T-cell (primary cell): ENCODE results near the gene AXL. TPM values are rescaled to one million over a fixed set of nuclear protein-coding genes. Genes with fewer than 3 reads are reported as not detected.
"Not testable (repeated sequence)": the region's sequence is repeated elsewhere in the genome, so short reads cannot be mapped to it uniquely, and the experiment has no call there.

Experiments used
- ATAC-seq, 4 experiments: fragments of 200-7000 bp in 3 of 4; fragments of 150-1000 bp in 1 of 4; cut with Tn5 transposase; replicated peaks in 1 of 4; 1 replicate in 3 of 4; 2 replicates in 1 of 4; pipeline ENCODE4 v1.10.0; 2021; ENCODE audit warnings: moderate library complexity in 3 of 4, mild to moderate bottlenecking in 2 of 4, moderate number of reproducible peaks in 1 of 4
- CTCF ChIA-PET, 2 donors: fragments of 300-600 bp; sonication (Branson Sonifier 250); formaldehyde crosslinking; loops; one replicate each; lab custom pipeline; 2022; ENCODE audit warnings: antibody characterized with exemption in 2 of 2; lab: Charles Lee
- POLR2A ChIA-PET, 2 donors: fragments of 300-600 bp; sonication (Branson Sonifier 250); formaldehyde crosslinking; loops; one replicate each; lab custom pipeline; 2022; ENCODE audit warnings: antibody characterized with exemption in 2 of 2; lab: Charles Lee
- DNase-seq, 35 experiments: peaks; one replicate each; pipeline versions ENCODE4 v3.0.0 to v3.0.0-alpha.2; 2013 to 2023
- H3K27ac ChIP-seq: one replicate; pipeline ENCODE4 v1.5.1; 2013; ENCODE audit warnings: low read length
- H3K27me3 ChIP-seq, 2 experiments: replicated peaks in 1 of 2; 1 replicate in 1 of 2; 2 replicates in 1 of 2; pipeline versions ENCODE4 v1.6.1 to v1.7.0; 2013; ENCODE audit warnings: low read length in 1 of 2, mixed read lengths in 1 of 2; ENCODE audit not compliant: control insufficient read depth in 2 of 2, insufficient read depth in 2 of 2; ENCODE audit errors: extremely low read depth in 1 of 2
- H3K36me3 ChIP-seq, 2 donors: 1 replicate in 1 of 2; 2 replicates in 1 of 2; pipeline versions ENCODE4 v1.6.1 to v1.7.0; 2013; ENCODE audit warnings: low read length in 1 of 2; ENCODE audit not compliant: control insufficient read depth in 2 of 2, insufficient read depth in 1 of 2; ENCODE audit errors: extremely low read depth in 1 of 2
- H3K4me1 ChIP-seq, 2 experiments: 1 replicate in 1 of 2; 2 replicates in 1 of 2; pipeline versions ENCODE4 v1.6.1 to v1.7.0; 2013; ENCODE audit warnings: low read length in 2 of 2, mixed read lengths in 1 of 2; ENCODE audit not compliant: insufficient read depth in 2 of 2, control insufficient read depth in 1 of 2; ENCODE audit errors: extremely low read depth in 1 of 2
- H3K4me3 ChIP-seq, 2 donors: 1 replicate in 1 of 2; 2 replicates in 1 of 2; pipeline versions ENCODE4 v1.5.1 to v1.7.0; 2013; ENCODE audit warnings: mild to moderate bottlenecking in 2 of 2, low read length in 1 of 2, moderate library complexity in 1 of 2; ENCODE audit not compliant: control insufficient read depth in 1 of 2; ENCODE audit errors: extremely low read depth in 1 of 2
- H3K9me3 ChIP-seq: 2 replicates; pipeline ENCODE4 v1.7.0; 2013
- H3K27ac Mint-ChIP-seq, 2 donors: one replicate each; pipeline ENCODE4 v1.8.0; 2020 to 2021; ENCODE audit warnings: mild to moderate bottlenecking in 2 of 2, mixed read lengths in 2 of 2
- H3K27me3 Mint-ChIP-seq, 2 donors: one replicate each; pipeline ENCODE4 v1.8.0; 2021 to 2022; ENCODE audit warnings: mixed read lengths in 2 of 2
- H3K36me3 Mint-ChIP-seq: one replicate; pipeline ENCODE4 v1.8.0; 2021; ENCODE audit warnings: mixed read lengths
- H3K4me1 Mint-ChIP-seq, 3 donors: one replicate each; pipeline ENCODE4 v1.8.0; 2020 to 2022; ENCODE audit warnings: mixed read lengths in 3 of 3, mild to moderate bottlenecking in 1 of 3
- H3K4me3 Mint-ChIP-seq, 3 donors: one replicate each; pipeline ENCODE4 v1.8.0; 2020 to 2022; ENCODE audit warnings: mild to moderate bottlenecking in 3 of 3, mixed read lengths in 3 of 3, moderate library complexity in 3 of 3
- H3K9me3 Mint-ChIP-seq, 3 donors: one replicate each; pipeline ENCODE4 v1.8.0; 2020 to 2022; ENCODE audit warnings: mixed read lengths in 3 of 3
- WGBS: methylation state at CpG from one replicate; pipeline ENCODE4 v1.1.5; 2013; ENCODE audit warnings: missing lambda C conversion rate; ENCODE audit not compliant: insufficient coverage; 5-methylcytosine and 5-hydroxymethylcytosine counted together
- total RNA-seq, 35 experiments: library from RNA in 6 of 35; stranded (reverse) in 6 of 35; fragments of 120-200 nt in 1 of 35; gene quantifications; one replicate each; pipeline versions ENCODE4 v1.2.1 to v1.2.4 and lab custom pipeline; 2013 to 2026

AXL gene
- total RNA-seq, result under 1 TPM in 3 of 5 donors, not detected in 2; 0.16 to 0.70 (median 0.47) TPM
- total RNA-seq (2013), result 0.06 TPM
- total RNA-seq (lab: John Stamatoyannopoulos, UW), result 0 to 6.6 (median 0.40) reads per million in 29 experiments

DNA sequence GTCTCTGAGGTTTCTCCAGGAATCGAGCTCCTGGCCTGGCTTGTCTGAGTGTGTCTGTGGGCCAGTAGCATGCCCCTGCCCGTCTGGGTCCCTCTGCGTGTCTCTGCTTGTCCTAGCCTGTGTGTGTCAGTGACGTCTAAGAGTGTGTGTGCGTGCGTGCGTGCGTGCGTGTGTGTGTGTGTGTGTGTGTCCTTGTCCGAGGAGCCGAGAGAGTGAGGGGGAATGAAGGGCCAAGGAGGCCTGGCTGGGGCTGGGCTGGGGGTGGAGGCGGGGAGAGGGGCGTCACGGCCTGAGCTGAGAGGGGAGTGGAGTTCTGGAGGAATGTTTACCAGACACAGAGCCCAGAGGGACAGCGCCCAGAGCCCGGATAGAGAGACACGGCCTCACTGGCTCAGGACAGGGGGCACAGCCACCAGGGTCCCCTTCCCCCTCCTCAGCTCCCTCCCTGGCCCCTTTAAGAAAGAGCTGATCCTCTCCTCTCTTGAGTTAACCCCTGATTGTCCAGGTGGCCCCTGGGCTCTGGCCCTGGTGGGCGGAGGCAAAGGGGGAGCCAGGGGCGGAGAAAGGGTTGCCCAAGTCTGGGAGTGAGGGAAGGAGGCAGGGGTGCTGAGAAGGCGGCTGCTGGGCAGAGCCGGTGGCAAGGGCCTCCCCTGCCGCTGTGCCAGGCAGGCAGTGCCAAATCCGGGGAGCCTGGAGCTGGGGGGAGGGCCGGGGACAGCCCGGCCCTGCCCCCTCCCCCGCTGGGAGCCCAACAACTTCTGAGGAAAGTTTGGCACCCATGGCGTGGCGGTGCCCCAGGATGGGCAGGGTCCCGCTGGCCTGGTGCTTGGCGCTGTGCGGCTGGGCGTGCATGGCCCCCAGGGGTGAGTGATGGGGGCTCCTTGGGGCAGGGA is at the start of gene AXL:
Gene AXL (plus strand): TSS at position 609 of the 893 bp plus-strand sequence. CDS start 170 bp downstream, at position 779.
- no peak within 1 kb of the TSS for H3K27ac ChIP-seq
- H3K4me1 ChIP-seq, result peaks cover 0 to 2% of the 10 kb centered on the region in 2 experiments
- Mint-ChIP-seq H3K9me3 (no peaks in the 10 kb centered on the region), H3K4me3 (no peak within 1 kb of the TSS), H3K27ac (no peak within 1 kb of the TSS), H3K4me1 (peaks cover 2 to 5% (median 5%) of the 10 kb centered on the region in 3 donors), H3K27me3 (peaks cover 32 to 35% of the 10 kb centered on the region in 2 donors), H3K36me3 (no peaks in the 10 kb centered on the region)
- WGBS, result 25% methylated on average over 18 of the region's 32 CpGs
- H3K27me3 ChIP-seq, result peaks cover 4 to 54% of the 10 kb centered on the region in 2 experiments
- H3K9me3 ChIP-seq, result no peaks in the 10 kb centered on the region
- POLR2A ChIA-PET, result no interaction called here
- peak in 1 of 4 experiments; percentile 9 for ATAC-seq
- DNase-seq, result no peak
- H3K4me3 ChIP-seq, result no peak within 1 kb of the TSS
- H3K36me3 ChIP-seq, result no peaks in the 10 kb centered on the region
- CTCF ChIA-PET, result no interaction called here

DNA sequence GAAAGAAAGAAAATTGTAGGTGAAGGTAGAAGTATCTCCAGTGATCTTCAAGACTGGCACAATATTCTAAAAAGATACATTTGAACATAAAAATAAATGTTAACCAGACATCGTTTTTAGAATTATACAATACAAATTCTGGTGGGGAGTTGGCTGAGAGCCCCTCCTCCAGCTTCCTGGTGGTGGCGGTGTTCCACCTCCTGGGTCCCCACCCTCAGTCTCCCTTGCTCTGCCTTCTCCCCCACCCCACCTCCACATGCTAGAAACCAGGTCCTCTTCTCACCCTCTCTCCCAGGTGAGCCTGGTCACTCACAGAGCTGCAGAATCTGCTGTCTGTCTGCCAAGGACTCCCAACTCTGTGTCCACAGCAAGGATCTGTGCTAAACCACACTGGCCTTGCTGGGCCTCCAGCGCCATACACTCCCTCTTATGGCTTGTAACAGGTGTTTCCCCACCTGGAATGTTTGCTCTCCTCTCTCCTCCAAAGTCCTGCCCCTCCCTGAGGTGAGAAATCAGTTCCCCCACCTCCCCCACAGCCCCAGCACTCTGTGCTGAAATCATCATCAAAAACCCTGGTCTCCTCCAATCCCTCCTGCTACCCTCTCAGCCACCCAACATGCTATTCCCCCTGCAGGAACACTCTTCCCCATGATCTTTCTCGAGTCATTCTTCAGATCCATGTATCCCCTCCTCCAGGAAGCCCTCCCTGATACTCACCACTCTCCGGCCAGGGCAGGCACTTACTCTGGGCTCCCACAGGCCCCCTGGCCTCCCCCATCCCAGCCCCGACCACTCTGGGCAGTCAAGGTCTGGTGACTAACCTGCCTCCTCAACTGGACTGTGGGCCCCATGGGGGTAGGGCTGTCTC is 46.5 kb upstream of the AXL start:
- Histone ChIP-seq H3K4me1 (peaks cover 8 to 20% of the 10 kb centered on the region in 2 experiments), H3K27me3 (no peaks in the 10 kb centered on the region), H3K36me3 (no peaks in the 10 kb centered on the region), H3K4me3 (no peak overlapping the region), H3K9me3 (no peaks in the 10 kb centered on the region), H3K27ac (no peak overlapping the region)
- H3K27ac Mint-ChIP-seq, result peak overlapping the region in 1 of 2 donors; percentile 53
- DNase-seq (no peak), ATAC-seq (no peak)
- POLR2A ChIA-PET, result no interaction called here
- no peaks in the 10 kb centered on the region for H3K36me3 Mint-ChIP-seq
- WGBS, result 59% methylated on average over 2 of the region's 6 CpGs
- H3K27me3 Mint-ChIP-seq, result peaks cover 0 to 4% of the 10 kb centered on the region in 2 donors
- no peaks in the 10 kb centered on the region for H3K9me3 Mint-ChIP-seq
- H3K4me1 Mint-ChIP-seq, result peaks cover 11 to 19% (median 16%) of the 10 kb centered on the region in 3 donors
- CTCF ChIA-PET, result interaction anchor here (0.6 to 0.7 kb wide), 3 partner anchors 121 to 1032 kb away, joined by 3 read pairs; no protein-coding TSS in a partner anchor
- no peak overlapping the region for H3K4me3 Mint-ChIP-seq

DNA sequence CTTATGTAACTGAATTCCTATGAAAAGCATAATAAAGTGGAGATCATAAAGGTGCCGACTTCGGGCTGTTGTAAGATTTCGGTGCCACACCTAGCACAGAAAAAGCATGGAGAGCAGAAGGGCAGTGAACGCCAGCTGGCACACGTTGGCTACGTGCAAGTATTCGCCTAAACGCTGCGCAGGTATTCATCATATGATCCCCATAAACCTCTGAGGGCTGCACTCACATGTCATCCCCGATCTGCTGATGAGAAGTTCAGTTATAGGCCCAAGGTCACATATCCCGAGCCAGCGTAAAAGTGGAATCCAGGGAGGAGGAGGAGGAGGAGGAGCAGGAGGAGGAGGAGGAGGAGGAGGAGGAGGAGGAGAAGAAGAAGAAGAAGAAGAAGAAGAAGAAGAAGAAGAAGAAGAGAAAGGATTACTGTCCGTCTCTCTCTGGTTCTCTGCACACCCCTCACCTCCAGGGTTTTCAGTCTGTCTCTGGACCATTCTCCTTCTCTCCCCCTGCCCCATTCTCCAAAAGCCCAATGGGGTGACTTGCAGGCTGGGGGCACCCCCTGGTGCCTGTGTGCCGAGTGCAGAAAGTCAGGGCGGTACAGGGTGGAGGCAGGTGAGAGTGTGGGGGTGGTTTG is 44.6 kb upstream of the AXL start:
- H3K4me3 ChIP-seq, result no peak overlapping the region
- Mint-ChIP-seq H3K27ac (no peak overlapping the region), H3K9me3 (no peaks in the 10 kb centered on the region), H3K36me3 (no peaks in the 10 kb centered on the region), H3K4me3 (no peak overlapping the region), H3K27me3 (no peaks in the 10 kb centered on the region), H3K4me1 (peaks cover 11 to 19% (median 16%) of the 10 kb centered on the region in 3 donors)
- no peaks in the 10 kb centered on the region for H3K27me3 ChIP-seq
- CTCF ChIA-PET, result no interaction called here
- no peak for DNase-seq
- 95% methylated on average over 9 of the region's 15 CpGs for WGBS
- no peaks in the 10 kb centered on the region for H3K36me3 ChIP-seq
- peaks cover 8 to 20% of the 10 kb centered on the region in 2 experiments for H3K4me1 ChIP-seq
- no peak for ATAC-seq
- POLR2A ChIA-PET, result no interaction called here
- H3K9me3 ChIP-seq, result no peaks in the 10 kb centered on the region
- no peak overlapping the region for H3K27ac ChIP-seq

DNA sequence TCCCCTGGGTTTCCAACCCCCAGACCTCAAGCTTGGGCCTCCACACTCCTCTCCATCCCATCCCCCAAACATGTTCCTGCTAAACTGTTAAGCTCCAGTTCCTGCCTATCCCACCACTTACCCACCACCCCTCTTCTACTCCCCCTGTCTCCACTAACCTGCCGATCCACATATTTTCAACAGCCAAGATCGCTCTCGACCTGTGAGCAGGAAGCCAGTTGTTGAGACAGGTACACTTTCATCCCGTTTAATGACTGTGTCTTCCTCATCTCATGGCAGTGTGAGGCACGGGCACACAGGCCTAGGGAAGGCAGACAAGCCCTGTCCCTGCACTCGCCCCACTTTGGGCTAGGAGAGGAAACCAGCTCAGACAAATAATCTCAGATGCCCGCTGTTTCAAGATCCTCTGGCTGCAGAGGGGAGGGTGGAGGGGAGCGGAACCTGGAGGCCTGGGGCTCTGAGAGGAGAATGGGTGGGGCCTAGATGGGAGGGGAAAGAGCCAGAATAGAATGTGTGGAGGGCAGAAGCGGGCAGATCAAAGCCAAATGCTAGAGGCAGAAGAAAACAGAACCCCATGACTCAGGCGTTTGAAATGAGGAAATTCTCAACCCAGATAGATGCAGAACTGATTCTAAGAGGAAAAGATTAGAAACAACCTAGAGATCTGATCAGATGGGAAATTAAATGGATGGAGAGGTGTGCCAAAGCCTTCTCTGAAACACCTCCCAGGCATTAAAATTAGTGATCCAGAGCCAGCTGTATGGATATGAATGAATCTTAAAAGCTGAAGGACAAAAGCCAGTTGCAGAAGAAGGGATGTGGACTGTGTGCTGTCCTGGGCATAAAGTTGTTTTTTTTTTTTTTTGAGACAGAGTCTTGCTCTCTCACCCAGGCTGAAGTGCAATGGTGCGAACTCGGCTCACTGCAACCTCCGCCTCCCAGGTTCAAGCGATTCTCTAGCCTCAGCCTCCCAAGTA is 42.9 kb upstream of the AXL start:
- peaks cover 8 to 20% of the 10 kb centered on the region in 2 experiments for H3K4me1 ChIP-seq
- no peaks in the 10 kb centered on the region for H3K27me3 ChIP-seq
- no peak overlapping the region for H3K27ac ChIP-seq
- H3K36me3 ChIP-seq, result no peaks in the 10 kb centered on the region
- no peak overlapping the region for H3K4me3 ChIP-seq
- Mint-ChIP-seq H3K4me1 (peaks cover 11 to 19% (median 16%) of the 10 kb centered on the region in 3 donors), H3K9me3 (no peaks in the 10 kb centered on the region), H3K27ac (peak overlapping the region; percentile 79 to 88), H3K36me3 (no peaks in the 10 kb centered on the region), H3K27me3 (no peaks in the 10 kb centered on the region), H3K4me3 (peak overlapping the region; percentile 23 to 62 (median 41))
- H3K9me3 ChIP-seq, result no peaks in the 10 kb centered on the region
- DNase-seq (peak in 27 of 35 experiments; percentile 3 to 65 (median 32)), ATAC-seq (peak; percentile 92 to 98 (median 96))
- POLR2A ChIA-PET, result no interaction called here
- CTCF ChIA-PET, result no interaction called here
- 19% methylated on average over 8 of the region's 14 CpGs for WGBS

DNA sequence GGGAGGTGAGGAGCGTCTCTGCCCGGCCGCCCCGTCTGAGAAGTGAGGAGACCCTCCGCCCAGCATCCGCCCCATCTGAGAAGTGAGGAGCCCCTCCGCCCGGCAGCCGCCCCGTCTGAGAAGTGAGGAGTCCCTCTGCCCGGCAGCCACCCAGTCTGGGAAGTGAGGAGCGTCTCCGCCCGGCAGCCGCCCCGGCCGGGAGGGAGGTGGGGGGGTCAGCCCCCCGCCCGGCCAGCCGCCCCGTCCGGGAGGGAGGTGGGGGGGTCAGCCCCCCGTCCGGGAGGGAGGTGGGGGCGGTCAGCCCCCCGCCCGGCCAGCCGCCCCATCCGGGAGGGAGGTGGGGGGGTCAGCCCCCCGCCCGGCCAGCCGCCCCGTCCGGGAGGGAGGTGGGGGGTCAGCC is 38.9 kb upstream of the AXL start:
- H3K4me3 ChIP-seq, H3K9me3 ChIP-seq, H3K36me3 ChIP-seq, H3K27me3 Mint-ChIP-seq, H3K36me3 Mint-ChIP-seq, H3K27ac Mint-ChIP-seq, H3K27ac ChIP-seq, DNase-seq, H3K9me3 Mint-ChIP-seq, POLR2A ChIA-PET, H3K27me3 ChIP-seq, H3K4me3 Mint-ChIP-seq, CTCF ChIA-PET, ATAC-seq: not testable (repeated sequence)
- WGBS, result no CpG with 5 or more reads among the region's 34 CpGs
- peaks cover 11 to 14% (median 14%) of the 10 kb centered on the region in 3 donors for H3K4me1 Mint-ChIP-seq
- H3K4me1 ChIP-seq, result peaks cover 8 to 20% of the 10 kb centered on the region in 2 experiments
